ENCODE measurements around the gene ZYG11B. TPM values are rescaled to one million over a fixed set of nuclear protein-coding genes. Genes with fewer than 3 reads are reported as not detected.
"Not testable (repeated sequence)": the region's sequence is repeated elsewhere in the genome, so short reads cannot be mapped to it uniquely, and the experiment has no call there.

Gene ZYG11B
- total RNA-seq, 4 donors from 2014 or later = 42.1 to 72.2 (median 52.2) TPM

GRCh38 chr1:52680353-52680752 is 45.9 kb upstream of the ZYG11B start:
- Histone ChIP-seq H3K27ac (replicated peaks in 1 of 4) (no peak overlapping the region), H3K9me3 (no peaks in the 10 kb centered on the region), H3K27me3 (no peaks in the 10 kb centered on the region), H3K4me3 (no peak overlapping the region), H3K36me3 (no peaks in the 10 kb centered on the region), H3K4me1 (no peaks in the 10 kb centered on the region)
- no peak for DNase-seq (ENCODE audit: extremely low spot score)
- 79% methylated on average over 3 of the region's 3 CpGs for WGBS
- intact Hi-C loops (cut with DNase I) = loop anchor here (10.0 kb wide), 2 partner anchors 126 to 276 kb away; partner anchors contain the start of genes ORC1, PRPF38A and TUT4
- no peak for TF ChIP-seq POLR2A (IDR thresholded peaks at IDR 0.05; ENCODE audit: low read depth)
- no peak for TF ChIP-seq POLR2AphosphoS5 (IDR thresholded peaks at IDR 0.05)
- TF ChIP-seq EP300 (IDR thresholded peaks at IDR 0.05) = no peak
- TF ChIP-seq CTCF (IDR thresholded peaks at IDR 0.05) = no peak

- H3K27me3 ChIP-seq = no peaks in the 10 kb centered on the region
- H3K27ac ChIP-seq (replicated peaks in 1 of 4) = no peak overlapping the region
- H3K4me1 ChIP-seq = peaks cover 0 to 2% (median 1%) of the 10 kb centered on the region in 4 donors
- WGBS = 92% methylated on average over 4 of the region's 4 CpGs
- H3K4me3 ChIP-seq = no peak overlapping the region
- no peaks in the 10 kb centered on the region for H3K36me3 ChIP-seq
- intact Hi-C loops (cut with DNase I) = loop anchor here (10.0 kb wide), 2 partner anchors 126 to 276 kb away; partner anchors contain the start of genes ORC1, PRPF38A and TUT4
- no peak for DNase-seq (ENCODE audit: extremely low spot score)
- no peak for TF ChIP-seq POLR2A (IDR thresholded peaks at IDR 0.05; ENCODE audit: low read depth)
- no peaks in the 10 kb centered on the region for H3K9me3 ChIP-seq
Observed at GRCh38 chr1:52681136-52681535, 45.1 kb upstream of the ZYG11B start.

- no peak for TF ChIP-seq EP300 (IDR thresholded peaks at IDR 0.05)
- no peak for TF ChIP-seq POLR2A (IDR thresholded peaks at IDR 0.05; ENCODE audit: low read depth)
- TF ChIP-seq CTCF (IDR thresholded peaks at IDR 0.05) = no peak
- TF ChIP-seq POLR2AphosphoS5 (IDR thresholded peaks at IDR 0.05) = no peak
- peaks cover 17 to 21% (median 19%) of the 10 kb centered on the region in 4 donors for H3K36me3 ChIP-seq
- H3K27me3 ChIP-seq = no peaks in the 10 kb centered on the region
- H3K4me1 ChIP-seq = peaks cover 0 to 4% (median 2%) of the 10 kb centered on the region in 4 donors
- H3K27ac ChIP-seq (replicated peaks in 1 of 4) = no peak overlapping the region
- H3K4me3 ChIP-seq = no peak overlapping the region
- 85% methylated on average over 4 of the region's 4 CpGs for WGBS
- intact Hi-C loops (cut with DNase I) = loop anchor here (10.0 kb wide), 2 partner anchors 129 to 279 kb away; partner anchors contain the start of genes ORC1, PRPF38A and TUT4
- no peak for DNase-seq (ENCODE audit: extremely low spot score)
- H3K9me3 ChIP-seq = no peaks in the 10 kb centered on the region
Observed at GRCh38 chr1:52683367-52683940, 42.8 kb upstream of the ZYG11B start.

- Histone ChIP-seq H3K4me3 (no peak overlapping the region), H3K4me1 (peaks cover 0 to 4% (median 2%) of the 10 kb centered on the region in 4 donors), H3K36me3 (peaks cover 17 to 28% (median 27%) of the 10 kb centered on the region in 4 donors), H3K27me3 (no peaks in the 10 kb centered on the region), H3K9me3 (no peaks in the 10 kb centered on the region), H3K27ac (replicated peaks in 1 of 4) (no peak overlapping the region)
- intact Hi-C loops (cut with DNase I) = loop anchor here (10.0 kb wide), 2 partner anchors 130 to 280 kb away; partner anchors contain the start of genes ORC1, PRPF38A and TUT4
- no peak for TF ChIP-seq POLR2A (IDR thresholded peaks at IDR 0.05; ENCODE audit: low read depth)
- no peak for TF ChIP-seq POLR2AphosphoS5 (IDR thresholded peaks at IDR 0.05)
- TF ChIP-seq EP300 (IDR thresholded peaks at IDR 0.05) = no peak
- no peak for TF ChIP-seq CTCF (IDR thresholded peaks at IDR 0.05)
- WGBS = 83% methylated on average over 1 of the region's 1 CpG
- no peak for DNase-seq (ENCODE audit: extremely low spot score)
Observed at GRCh38 chr1:52684545-52684944, 41.7 kb upstream of the ZYG11B start.

DNA sequence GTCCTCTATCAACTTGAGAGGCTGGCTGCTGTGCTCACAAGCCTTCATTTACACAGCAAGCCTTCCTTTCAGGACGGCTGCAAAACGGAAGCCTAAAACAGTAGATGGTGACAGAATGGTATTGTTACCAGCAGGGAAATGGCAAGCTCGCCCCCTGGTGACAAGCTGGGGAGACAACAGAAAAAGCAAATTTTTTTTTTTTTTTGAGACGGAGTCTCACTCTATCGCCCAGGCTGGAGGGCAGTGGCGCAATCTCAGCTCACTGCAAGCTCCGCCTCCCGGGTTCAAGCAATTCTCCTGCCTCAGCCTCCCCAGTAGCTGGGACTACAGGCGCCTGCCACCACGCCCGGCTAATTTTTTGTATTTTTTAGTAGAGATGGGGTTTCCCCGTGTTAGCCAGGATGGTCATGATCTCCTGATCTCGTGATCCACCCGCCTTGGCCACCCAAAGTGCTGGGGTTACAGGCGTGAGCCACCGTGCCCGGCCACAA is 39.9 kb upstream of the ZYG11B start:
- H3K36me3 ChIP-seq = peaks cover 23 to 44% (median 35%) of the 10 kb centered on the region in 4 donors
- DNase-seq (ENCODE audit: extremely low spot score); H3K27ac ChIP-seq (replicated peaks in 1 of 4); H3K4me1 ChIP-seq; H3K27me3 ChIP-seq; H3K4me3 ChIP-seq; H3K9me3 ChIP-seq: not testable (repeated sequence)
- 61% methylated on average over 17 of the region's 17 CpGs for WGBS
- intact Hi-C loops (cut with DNase I) = loop anchor here (10.0 kb wide), 2 partner anchors 132 to 282 kb away; partner anchors contain the start of genes ORC1, PRPF38A and TUT4
- peak; percentile 72 to 78 (median 74) for TF ChIP-seq CTCF (IDR thresholded peaks at IDR 0.05)

Data from esophagus muscularis mucosa (tissue), 4 donors.